Measurements from ENCODE around the gene MYBBP1A.

DNA sequence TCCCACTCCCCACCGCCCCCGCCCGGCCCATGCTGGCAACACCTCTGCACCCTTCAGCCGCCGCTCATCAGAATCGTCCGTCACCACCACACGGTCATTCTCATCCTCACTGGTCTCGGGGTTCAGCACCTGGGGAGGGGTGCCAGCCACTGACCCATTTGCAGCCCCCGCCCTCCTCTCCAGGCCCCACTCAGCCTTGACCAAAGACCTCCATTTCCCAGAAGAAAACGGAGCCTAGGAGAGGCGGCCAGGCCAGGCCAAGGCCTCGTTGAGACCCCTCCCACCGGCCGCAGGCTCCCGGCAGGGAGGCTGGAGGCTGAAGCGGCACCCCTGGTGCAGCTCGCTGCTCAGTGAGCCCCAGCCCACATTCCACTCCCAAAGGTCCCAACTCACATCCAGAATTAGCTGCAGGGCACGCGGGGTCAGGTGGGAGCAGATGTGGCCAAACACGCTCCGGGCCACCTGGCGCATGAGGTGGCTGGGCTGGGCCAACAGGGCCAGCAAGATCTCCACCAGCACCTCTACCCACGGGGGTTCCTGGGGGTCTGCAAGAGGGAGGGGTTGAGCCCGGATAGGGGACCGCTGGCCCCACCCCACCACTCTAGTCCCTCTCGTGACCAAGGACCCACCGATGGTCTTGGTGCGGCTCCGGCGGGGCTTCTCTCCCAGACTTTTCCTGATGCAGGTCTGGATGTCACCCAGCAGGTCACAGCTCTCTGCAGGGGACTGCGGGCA is 9.8 kb downstream of the MYBBP1A start:
- TF ChIP-seq, protein P1, sequence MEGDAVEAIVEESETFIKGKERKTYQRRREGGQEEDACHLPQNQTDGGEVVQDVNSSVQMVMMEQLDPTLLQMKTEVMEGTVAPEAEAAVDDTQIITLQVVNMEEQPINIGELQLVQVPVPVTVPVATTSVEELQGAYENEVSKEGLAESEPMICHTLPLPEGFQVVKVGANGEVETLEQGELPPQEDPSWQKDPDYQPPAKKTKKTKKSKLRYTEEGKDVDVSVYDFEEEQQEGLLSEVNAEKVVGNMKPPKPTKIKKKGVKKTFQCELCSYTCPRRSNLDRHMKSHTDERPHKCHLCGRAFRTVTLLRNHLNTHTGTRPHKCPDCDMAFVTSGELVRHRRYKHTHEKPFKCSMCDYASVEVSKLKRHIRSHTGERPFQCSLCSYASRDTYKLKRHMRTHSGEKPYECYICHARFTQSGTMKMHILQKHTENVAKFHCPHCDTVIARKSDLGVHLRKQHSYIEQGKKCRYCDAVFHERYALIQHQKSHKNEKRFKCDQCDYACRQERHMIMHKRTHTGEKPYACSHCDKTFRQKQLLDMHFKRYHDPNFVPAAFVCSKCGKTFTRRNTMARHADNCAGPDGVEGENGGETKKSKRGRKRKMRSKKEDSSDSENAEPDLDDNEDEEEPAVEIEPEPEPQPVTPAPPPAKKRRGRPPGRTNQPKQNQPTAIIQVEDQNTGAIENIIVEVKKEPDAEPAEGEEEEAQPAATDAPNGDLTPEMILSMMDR (IDR thresholded peaks at IDR 0.05), result no peak
- TF ChIP-seq POLR2A (IDR thresholded peaks at IDR 0.05), result no peak
